HL-60 (cell line): ENCODE measurements around the gene TGFBR3L.

Source experiments
- DNase-seq, 2 experiments: peaks; one replicate each; pipeline ENCODE4 v3.0.0-alpha.2; 2010 to 2020; ENCODE audit warnings: low read depth in 1 of 2, low spot score in 1 of 2
- H3K27ac ChIP-seq: fragments of 250-450 bp; sonication (Bioruptor Pico); replicated peaks from 2 replicates; pipeline ENCODE4 v1.5.1; 2020; ENCODE audit warnings: mild to moderate bottlenecking, moderate library complexity
- H3K27me3 ChIP-seq: fragments of 250-450 bp; sonication (Bioruptor Pico); 2 replicates; pipeline ENCODE4 v1.5.1; 2021; ENCODE audit warnings: mild to moderate bottlenecking, moderate library complexity; ENCODE audit not compliant: insufficient read depth, poor library complexity, severe bottlenecking
- H3K4me3 ChIP-seq: replicated peaks from 2 replicates; pipeline ENCODE4 v1.5.1; 2011; ENCODE audit warnings: mild to moderate bottlenecking, control low read depth, low read length; ENCODE audit not compliant: insufficient read depth
- CTCF ChIP-seq: IDR thresholded peaks from one replicate; pipeline ENCODE4 v1.5.1; 2011; ENCODE audit warnings: low read length, control low read depth, inconsistent platforms; ENCODE audit not compliant: insufficient read depth
- GABPA ChIP-seq: IDR thresholded peaks from 2 replicates; pipeline ENCODE4 v1.6.1; 2012; ENCODE audit warnings: low read depth
- POLR2AphosphoS5 ChIP-seq: IDR thresholded peaks from 2 replicates; pipeline ENCODE4 v1.6.1; 2012; ENCODE audit warnings: low read depth
- REST ChIP-seq: IDR thresholded peaks from 2 replicates; pipeline ENCODE4 v1.6.1; 2012; ENCODE audit warnings: low read depth; ENCODE audit not compliant: insufficient replicate concordance
- SPI1 ChIP-seq: IDR thresholded peaks from 2 replicates; pipeline ENCODE4 v1.6.1; 2012; ENCODE audit warnings: low read depth, mild to moderate bottlenecking, borderline replicate concordance

TGFBR3L gene

GRCh38 chr19:7867092-7867844 is 47.4 kb upstream of the TGFBR3L start:
- Histone ChIP-seq H3K27ac (no peak overlapping the region), H3K27me3 (no peaks in the 10 kb centered on the region), H3K4me3 (no peak overlapping the region)
- DNase-seq = no peak
- TF ChIP-seq SPI1 (no peak), CTCF (no peak), GABPA (no peak), POLR2AphosphoS5 (no peak)

- TF ChIP-seq CTCF (no peak), SPI1 (no peak), REST (no peak), GABPA (no peak), POLR2AphosphoS5 (no peak)
- Histone ChIP-seq H3K4me3 (peak overlapping the region; percentile 41), H3K27ac (no peak overlapping the region), H3K27me3 (peaks cover 7% of the 10 kb centered on the region)
- DNase-seq = peak in 1 of 2 experiments; percentile 22
Measured at GRCh38 chr19:7868326-7868670, 46.3 kb upstream of the TGFBR3L start.

GRCh38 chr19:7868671-7869452 is 45.8 kb upstream of the TGFBR3L start:
- H3K4me3 ChIP-seq = peak overlapping the region; percentile 48
- peak in 1 of 2 experiments; percentile 74 for DNase-seq
- peaks cover 12% of the 10 kb centered on the region for H3K27me3 ChIP-seq
- H3K27ac ChIP-seq = 0 out of 2 replicates have a peak overlapping the region, but pooled peaks have one; percentile 29
- TF ChIP-seq CTCF = peak; percentile 27
- no peak for TF ChIP-seq SPI1

GRCh38 chr19:7869453-7869909 is 45.1 kb upstream of the TGFBR3L start:
- TF ChIP-seq GABPA = no peak
- no peak for TF ChIP-seq SPI1
- no peak for TF ChIP-seq POLR2AphosphoS5
- no peak for TF ChIP-seq CTCF
- no peak for TF ChIP-seq REST
- peak in 1 of 2 experiments; percentile 67 for DNase-seq
- H3K27me3 ChIP-seq = peaks cover 15% of the 10 kb centered on the region

More at GRCh38 chr19:7869453-7869909, 45.1 kb upstream of the TGFBR3L start:
- H3K4me3 ChIP-seq = peak overlapping the region; percentile 48
- 0 out of 2 replicates have a peak overlapping the region, but pooled peaks have one; percentile 29 for H3K27ac ChIP-seq
